HG03457 (cell line): ENCODE data around the gene LIPC.

Experiments
- ATAC-seq: cut with Tn5 transposase; IDR thresholded peaks from one replicate; pipeline ENCODE4 v1.9.1; 2021; ENCODE audit warnings: moderate number of reproducible peaks; ENCODE audit not compliant: unreplicated experiment

Gene LIPC

DNA sequence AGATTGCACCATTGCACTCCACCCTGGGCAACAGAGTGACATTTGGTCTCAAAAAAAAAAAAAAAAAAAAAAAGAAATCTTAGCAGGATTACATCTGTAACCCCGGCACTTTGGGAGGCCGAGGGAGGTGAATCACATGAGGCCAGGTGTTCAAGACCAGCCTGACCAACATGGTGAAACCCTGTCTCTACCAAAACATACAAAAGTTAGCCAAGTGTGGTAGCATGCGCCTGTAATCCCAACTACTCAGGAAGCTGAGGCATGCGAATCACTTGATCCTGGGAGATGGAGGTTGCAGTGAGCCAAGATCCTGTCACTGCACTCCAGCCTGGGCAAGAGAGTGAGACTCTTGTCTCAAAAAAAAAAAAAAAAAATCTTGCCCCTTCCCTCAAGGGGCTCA is 40.4 kb downstream of the LIPC start:
- ATAC-seq = no peak

GRCh38 chr15:58472821-58473581 is 41.2 kb downstream of the LIPC start:
- ATAC-seq = no peak

DNA sequence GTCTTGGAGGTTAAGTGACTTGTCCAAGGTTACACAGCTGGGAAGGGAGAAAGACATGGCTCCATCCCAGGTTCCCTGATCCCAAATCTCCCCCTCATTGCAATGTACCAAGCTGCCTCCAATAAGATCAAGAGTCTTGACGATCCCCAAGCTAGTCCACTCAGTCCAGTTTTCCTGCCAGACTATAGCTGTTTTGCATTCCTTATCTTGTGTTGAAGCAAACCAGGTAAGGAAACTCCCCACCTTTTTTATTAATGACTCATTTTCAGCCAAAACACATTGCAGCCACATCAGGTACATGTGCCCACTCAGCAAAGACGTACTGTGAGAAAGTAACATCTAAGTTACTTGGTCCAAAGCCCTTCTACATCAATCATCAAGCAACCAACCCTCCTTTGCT is 41.9 kb downstream of the LIPC start:
- no peak for ATAC-seq

- no peak for ATAC-seq
Observed at GRCh38 chr15:58474741-58475323, 43.0 kb downstream of the LIPC start.

GRCh38 chr15:58475573-58476524 is 44.1 kb downstream of the LIPC start:
- no peak for ATAC-seq

DNA sequence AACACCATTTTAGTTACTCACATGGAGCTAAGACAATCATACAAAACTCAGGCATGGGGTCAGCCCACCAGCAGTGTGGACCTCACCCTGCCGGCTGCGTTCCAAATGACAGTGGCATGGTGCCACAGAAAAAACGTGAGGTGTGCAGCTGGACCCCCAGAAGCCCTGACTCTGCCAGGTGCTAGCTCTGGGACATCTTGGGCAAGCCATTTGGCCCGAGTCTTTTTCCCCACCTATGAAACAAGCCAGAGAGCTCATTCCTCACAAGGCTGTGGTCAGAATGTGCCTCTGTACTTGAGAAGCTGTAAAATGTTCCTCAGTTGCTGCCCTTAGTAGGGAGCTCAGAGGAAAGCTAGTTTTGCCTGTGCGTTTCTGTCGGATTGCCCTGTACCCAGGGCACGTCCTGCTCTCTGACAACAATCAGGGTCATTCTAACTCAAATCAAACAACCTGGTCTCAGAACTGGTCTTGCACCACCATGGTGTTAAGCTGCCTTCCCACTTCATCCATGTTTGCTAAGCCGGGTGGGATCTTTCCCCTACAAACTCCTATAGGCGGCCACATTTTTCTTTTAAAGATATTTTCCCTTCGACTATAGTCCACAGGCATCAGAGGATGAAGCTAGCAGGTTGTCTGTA is 44.9 kb downstream of the LIPC start:
- ATAC-seq = no peak

DNA sequence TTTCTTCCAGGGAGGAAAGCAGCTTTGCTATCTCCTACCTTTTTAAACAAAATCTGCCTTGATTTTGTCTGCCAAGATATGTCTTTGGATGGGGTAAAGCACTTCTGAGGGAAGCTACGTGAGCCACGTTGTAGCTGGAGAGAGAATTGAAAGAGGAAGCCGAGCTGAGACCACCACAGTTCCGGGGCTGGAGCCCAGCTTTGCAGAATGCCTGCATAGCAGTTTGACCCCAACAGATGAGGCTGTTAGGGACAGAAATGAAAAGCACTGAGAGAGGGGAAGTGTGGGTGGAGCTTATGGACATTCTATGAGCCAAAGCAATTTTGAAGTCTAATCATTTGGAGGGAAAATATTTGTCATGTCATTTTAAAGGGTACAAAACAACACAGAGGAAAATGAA is 45.4 kb downstream of the LIPC start:
- no peak for ATAC-seq

DNA sequence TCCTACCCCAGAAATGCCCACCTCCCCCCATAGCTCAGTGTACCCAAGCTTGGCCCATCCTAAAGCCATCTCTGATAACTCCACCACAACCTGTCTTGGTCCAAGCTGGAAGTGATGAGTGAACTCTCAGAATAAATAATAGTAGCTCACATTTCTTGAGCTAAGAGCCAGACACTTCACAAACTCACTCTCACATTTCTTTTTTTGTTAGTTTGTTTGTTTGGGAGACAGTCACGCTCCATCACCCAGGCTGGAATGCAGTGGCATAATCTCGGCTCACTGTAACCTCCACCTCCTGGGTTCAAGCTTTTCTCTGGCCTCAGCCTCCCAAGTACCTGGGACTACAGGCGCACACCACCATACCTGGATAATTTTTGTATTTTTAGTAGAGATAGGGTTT is 46.2 kb downstream of the LIPC start:
- ATAC-seq = no peak

DNA sequence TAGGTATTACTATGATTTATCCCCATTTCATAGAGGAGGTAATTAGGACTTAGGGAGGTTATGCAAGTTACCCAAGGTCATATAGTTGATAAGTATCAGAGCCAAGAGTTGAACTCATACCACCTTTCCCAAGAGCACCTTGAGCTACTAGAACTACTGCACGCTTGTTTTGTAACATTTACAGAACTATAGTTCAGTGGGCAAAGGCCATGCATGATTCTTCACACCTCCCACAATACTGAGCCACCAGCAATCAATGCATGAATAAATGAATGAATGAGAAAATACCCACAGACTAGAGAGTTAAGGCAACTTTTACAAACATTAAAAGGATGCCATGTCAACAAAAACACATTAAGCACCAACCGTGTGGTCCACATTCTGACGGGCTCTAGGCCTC is 46.8 kb downstream of the LIPC start:
- ATAC-seq = no peak

DNA sequence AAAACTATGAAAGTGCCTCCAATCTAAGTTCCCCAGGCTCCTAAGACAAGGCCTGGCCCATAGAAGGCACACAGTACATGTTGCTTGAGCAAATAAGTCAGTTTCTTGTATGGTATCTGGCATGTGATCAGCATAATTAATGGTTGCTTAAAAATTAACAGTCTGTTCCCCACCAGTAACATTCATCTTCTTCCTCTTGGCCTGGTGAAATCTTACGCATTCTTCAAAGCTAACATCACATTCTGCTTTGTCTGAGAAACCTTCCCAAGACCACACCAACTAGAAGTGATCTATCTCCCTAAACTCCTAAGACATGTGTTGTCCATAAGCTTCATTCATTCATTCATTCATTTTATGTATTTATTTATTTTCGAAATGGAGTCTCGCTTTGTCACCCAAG is 48.1 kb downstream of the LIPC start:
- no peak for ATAC-seq

- ATAC-seq = no peak
Observed at GRCh38 chr15:58483376-58483775, 51.6 kb downstream of the LIPC start.

DNA sequence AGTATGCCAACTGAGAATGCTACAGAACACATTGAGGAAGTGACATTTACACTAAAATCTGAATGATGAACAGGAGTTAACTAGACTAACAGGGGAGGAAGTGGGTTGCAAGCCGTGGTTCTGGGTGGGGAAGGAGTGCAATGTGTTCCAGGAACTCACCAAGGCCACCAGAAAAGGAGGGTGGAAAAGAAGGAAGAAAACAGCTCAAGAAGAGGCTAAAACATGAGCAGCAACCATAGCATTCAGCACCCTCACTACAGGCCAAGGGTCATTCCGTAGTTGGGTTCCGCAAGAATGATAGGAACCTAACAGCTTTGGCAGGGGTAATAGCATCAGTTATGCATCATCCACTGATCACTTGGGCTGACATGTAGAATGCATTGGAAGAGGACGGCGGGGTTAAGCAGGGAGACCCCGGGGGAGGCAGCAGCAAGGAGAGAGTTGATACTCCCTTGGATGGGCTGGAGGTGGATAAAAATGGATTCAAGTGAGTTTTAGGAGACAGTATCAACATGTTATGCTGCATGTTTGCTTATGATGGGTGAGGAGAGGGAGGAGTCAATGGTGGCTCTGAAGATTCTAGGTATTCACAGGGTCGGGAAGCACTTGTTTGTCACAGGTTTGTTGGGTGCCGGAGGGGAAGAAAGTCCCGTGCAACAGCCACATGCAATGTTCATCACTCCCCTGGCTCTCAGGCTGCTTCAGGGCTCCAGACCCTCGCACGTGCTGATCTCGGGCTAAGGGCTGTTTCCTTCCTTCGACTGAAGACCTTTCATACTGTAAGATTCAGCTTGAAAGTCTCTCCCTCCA is 53.2 kb downstream of the LIPC start:
- no peak for ATAC-seq

GRCh38 chr15:58486062-58486461 is 54.3 kb downstream of the LIPC start:
- no peak for ATAC-seq

DNA sequence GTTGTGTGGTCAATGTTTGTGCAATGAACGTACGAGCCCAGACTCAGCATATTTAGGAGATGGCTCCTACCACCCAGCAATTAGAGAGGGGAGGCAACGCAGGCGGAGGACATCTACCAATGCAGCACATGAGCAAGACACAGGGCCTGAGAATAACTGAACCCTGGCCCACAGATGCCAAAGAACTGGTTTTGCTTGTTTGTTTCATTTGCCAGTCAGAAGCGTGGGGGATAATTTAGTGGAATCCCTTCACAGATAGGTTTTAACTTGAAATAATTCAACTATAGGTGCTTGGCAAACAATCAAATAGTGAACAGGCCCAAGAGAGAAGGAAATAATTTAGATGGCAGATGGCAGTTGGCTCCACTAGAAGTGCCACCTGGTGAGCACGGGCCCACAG is 54.8 kb downstream of the LIPC start:
- no peak for ATAC-seq

DNA sequence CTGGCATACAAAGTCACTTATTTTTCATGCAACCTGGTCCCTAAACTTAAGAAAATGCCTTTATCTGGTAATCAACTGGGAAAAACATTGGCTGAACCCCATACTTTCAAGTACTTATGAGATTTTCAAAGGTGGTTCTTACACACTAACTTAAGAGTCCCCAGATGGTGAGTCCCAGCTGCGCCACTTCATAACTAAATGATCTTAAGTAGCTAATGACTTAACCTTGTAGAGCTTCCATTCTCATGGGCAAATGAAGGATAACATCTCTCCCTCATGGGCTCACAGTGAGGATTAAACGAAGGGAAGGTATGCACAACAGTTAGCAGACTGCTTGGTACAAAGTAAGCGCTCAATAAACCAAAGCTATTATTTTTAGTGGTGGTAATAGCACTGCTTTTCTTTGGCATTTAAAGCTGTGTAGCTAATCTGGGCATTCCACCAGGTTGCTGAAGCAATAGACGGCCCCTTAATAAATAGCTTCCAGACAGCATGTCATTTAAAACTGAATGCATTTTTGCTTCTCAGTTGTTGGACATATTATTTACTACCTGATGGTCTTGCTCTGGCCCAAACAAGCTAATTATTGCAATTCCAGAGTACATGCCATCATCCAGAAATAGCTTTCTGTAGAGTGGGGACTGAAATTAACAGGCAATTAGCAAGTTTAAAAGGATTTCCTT is 55.4 kb downstream of the LIPC start:
- ATAC-seq = no peak

- ATAC-seq = no peak
Observed at GRCh38 chr15:58487724-58488120, 55.9 kb downstream of the LIPC start.

DNA sequence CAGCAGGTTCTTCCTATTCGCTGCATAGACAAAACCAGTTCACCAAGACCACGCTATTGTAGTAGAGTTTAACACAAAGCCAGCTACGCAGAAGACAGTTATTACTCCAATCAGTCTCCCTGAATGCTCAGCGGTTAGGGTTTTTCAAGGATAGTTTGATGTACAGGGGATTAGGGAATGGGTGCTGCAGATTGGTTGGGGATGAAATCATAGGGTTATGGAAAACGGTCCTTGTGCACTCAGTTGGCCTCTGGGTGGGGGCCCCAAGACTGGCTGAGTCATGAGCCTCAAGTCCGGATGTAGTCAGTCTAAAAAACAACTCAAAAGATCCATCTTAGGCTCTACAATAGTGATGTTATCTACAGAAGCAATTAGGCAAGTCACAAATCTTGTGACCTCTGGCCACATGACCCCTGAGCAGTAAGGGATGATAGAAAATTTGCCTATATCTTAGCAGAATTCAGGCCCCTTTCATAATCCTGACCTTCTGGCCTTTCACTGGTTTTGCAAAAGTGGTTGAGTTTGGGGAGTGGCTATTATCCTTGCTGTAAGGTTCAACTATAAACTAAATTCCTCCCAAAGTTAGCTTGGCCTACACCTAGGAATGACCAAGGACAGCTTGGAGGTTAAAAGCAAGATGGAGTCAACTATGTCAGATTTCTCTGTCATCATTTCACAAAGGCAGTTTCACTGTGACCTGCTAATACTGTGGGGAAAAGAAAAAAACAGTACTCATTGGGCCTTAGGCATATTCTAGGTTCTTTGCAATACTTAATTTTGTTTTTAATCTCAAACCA is 57.7 kb downstream of the LIPC start:
- ATAC-seq = no peak

DNA sequence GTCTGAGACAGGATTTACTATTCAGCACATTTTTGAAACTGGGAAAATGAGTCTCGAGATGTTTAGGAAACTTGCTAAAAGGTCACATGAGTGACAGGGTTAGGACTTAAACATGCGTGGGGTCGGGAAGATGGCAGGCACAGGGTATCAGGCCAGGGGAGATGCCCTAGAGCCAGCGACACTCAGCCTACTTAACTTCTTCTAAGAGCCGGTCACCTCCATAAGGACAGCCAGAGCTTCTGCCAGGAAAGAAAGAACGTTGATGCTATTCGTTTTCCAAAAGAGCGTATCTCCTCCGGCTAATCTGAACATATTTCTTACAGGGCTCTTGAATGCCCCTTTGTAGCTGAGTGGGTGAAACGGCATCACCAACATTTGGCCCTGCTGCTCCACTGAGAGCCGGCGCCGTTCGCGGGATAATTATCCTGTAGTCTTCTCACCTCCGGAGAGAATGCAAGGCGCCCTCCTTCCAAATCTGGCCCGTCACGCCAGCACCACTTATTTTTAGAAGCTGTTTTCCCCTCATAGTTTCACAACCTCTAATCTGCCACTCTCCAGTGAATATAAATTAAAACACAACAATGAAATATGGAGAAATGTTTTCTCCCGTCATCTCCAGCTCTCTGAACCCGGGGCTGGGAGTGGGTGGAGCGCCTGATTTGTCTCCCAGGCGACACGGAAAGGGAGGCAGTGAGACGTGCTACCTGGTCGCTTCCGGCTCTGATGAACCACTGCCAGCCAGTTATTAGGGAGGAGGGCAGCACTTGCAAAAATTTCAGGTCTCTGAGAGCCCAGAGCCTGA is 58.5 kb downstream of the LIPC start:
- no peak for ATAC-seq
